ENCODE measurements around the gene ARID3C. TPM values are rescaled to one million over a fixed set of nuclear protein-coding genes. Genes with fewer than 3 reads are reported as not detected.

ARID3C gene
- total RNA-seq, 4 donors from 2014 or later: 0.23 to 0.34 TPM; not detected in 2

DNA sequence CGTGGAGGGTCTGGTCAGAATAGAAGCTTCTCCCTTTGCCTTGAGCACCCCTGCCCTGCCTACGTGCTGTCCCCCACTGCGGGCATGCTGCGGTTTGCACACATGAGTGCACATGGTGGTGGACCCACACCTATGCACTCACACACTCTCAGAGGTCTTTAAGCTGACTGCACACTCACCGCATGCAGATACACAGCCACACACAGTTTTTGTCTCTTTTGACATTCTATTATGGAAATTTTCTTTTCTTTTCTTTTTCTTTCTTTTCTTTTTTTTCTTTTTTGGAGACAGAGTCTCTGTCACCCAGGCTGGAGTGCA is 584 bp upstream of the ARID3C start:
- WGBS, 2 donors: 28 to 40% methylated on average over 4 to 5 of the region's 5 CpGs
- no peak overlapping the region for H3K4me3 ChIP-seq (ENCODE audit: low read depth, poor library complexity, severe bottlenecking)
- intact Hi-C loops (cut with DNase I; ENCODE audit: low total_unique reads): no loop called here
- TF ChIP-seq, protein P1, sequence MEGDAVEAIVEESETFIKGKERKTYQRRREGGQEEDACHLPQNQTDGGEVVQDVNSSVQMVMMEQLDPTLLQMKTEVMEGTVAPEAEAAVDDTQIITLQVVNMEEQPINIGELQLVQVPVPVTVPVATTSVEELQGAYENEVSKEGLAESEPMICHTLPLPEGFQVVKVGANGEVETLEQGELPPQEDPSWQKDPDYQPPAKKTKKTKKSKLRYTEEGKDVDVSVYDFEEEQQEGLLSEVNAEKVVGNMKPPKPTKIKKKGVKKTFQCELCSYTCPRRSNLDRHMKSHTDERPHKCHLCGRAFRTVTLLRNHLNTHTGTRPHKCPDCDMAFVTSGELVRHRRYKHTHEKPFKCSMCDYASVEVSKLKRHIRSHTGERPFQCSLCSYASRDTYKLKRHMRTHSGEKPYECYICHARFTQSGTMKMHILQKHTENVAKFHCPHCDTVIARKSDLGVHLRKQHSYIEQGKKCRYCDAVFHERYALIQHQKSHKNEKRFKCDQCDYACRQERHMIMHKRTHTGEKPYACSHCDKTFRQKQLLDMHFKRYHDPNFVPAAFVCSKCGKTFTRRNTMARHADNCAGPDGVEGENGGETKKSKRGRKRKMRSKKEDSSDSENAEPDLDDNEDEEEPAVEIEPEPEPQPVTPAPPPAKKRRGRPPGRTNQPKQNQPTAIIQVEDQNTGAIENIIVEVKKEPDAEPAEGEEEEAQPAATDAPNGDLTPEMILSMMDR (IDR thresholded peaks at IDR 0.05): no peak
- no peak for TF ChIP-seq POLR2A (IDR thresholded peaks at IDR 0.05)
- DNase-seq (ENCODE audit: low spot score in 2 of 2): no peak

DNA sequence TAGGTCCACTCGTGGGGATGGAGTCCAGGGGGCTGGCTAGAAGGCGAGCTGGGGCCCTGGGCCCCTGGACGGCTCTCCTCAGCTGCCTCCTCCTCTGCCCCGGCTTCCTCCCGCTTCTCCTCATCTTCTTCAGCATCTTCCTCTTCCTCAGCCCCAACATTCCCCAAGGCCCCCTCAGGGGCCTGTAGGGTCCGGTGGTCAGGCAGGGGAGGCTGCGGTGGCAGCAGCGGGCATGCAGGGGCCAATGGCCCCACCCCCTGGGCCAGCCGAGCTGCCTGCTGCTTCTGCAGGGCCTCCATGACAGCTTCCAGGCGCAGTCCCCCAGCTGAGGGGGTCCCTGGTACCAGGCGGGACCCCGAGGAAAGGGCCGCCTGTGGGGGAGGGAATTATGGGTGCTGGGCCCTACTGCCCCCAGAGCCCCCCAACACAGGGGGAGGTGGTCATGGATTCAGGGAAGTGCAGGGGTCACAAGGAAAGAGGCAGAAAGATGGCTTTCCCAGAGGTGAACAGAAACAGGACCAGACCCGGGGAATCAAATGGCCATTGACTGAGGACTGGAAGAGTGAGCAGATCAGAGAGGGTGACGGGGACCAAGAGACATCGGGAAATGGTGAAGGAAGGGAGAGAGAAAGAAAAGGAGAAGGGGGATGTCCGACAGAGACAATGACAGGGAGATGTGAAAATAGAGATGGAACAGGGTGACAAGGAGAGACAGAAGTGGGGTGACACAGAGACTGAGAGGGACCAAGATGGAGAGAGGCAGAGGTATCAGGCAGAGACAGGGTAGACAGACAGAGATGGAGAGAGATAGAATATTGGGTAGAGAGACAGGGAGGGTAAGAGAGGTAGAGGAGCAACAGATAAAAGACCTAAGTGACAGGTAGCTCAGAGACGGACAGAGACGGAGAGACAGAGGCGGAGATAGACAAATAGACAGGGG is 880 bp downstream of the ARID3C start:
- WGBS, 2 donors: 49 to 51% methylated on average over 19 to 20 of the region's 20 CpGs
- intact Hi-C loops (cut with DNase I; ENCODE audit: low total_unique reads): no loop called here
- TF ChIP-seq, protein P1 (IDR thresholded peaks at IDR 0.05): no peak
- TF ChIP-seq POLR2A (IDR thresholded peaks at IDR 0.05): no peak
- DNase-seq (ENCODE audit: low spot score in 2 of 2): no peak
- H3K4me3 ChIP-seq (ENCODE audit: low read depth, poor library complexity, severe bottlenecking): no peak overlapping the region

DNA sequence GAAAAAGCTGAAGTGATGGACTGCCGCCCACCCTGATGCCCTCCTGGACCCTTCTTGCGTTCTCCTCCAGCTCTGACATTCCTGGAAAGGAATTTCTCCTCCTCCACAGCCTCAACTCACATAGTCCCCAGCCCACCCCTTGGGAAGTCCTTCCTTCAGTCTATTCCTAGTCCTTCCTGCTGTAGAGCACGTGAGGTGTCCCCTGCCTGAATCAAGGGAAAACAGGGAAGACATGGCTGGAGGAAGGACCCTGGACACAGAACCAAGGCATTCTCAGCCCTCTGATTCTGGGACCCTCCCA is 3.7 kb downstream of the ARID3C start:
- intact Hi-C loops (cut with DNase I; ENCODE audit: low total_unique reads): no loop called here
- no peak overlapping the region for H3K4me3 ChIP-seq (ENCODE audit: low read depth, poor library complexity, severe bottlenecking)
- DNase-seq (ENCODE audit: low spot score in 2 of 2): no peak
- 75 to 82% methylated on average over 3 of the region's 3 CpGs for WGBS, 2 donors
- TF ChIP-seq, protein P1 (IDR thresholded peaks at IDR 0.05): no peak
- no peak for TF ChIP-seq POLR2A (IDR thresholded peaks at IDR 0.05)

DNA sequence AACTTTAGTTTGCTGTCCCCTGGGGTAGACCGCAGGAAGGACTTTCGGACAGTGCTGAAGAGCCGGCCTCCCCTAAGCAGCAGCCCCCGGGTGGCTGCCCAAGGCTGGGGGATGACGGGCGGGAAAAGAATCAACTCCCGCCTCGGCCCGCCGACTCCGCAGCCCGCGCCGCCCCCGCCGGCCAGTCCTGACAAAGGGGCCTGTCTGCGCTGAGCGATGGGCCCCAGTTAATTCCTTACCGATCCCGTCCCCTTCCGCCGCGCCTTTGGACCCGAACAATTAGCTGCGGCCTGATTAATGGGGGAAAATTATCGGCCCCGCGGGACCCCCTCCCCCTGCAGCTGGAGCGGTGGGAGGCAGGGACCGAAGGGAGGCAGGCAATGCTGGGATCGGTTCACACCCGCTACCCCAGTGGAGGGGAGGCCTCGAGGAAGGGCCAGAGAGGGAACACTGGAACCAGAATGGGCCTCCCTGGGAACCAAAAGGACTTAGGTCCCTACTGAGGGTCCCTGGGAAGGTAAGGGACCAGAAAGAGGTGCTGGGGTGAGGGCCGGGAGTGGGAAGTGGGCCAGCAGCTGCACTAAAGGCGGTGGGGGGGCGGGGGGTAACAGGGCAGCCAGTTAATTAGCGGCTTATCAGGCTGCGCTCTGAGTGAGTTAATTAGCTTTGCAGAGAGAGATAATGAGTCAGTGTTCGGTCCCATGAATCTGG is 4.2 kb downstream of the ARID3C start:
- TF ChIP-seq POLR2A (IDR thresholded peaks at IDR 0.05): no peak
- TF ChIP-seq, protein P1 (IDR thresholded peaks at IDR 0.05): no peak
- 48 to 65% methylated on average over 32 to 34 of the region's 39 CpGs for WGBS, 2 donors
- intact Hi-C loops (cut with DNase I; ENCODE audit: low total_unique reads): no loop called here
- DNase-seq (ENCODE audit: low spot score in 2 of 2): no peak
- no peak overlapping the region for H3K4me3 ChIP-seq (ENCODE audit: low read depth, poor library complexity, severe bottlenecking)

DNA sequence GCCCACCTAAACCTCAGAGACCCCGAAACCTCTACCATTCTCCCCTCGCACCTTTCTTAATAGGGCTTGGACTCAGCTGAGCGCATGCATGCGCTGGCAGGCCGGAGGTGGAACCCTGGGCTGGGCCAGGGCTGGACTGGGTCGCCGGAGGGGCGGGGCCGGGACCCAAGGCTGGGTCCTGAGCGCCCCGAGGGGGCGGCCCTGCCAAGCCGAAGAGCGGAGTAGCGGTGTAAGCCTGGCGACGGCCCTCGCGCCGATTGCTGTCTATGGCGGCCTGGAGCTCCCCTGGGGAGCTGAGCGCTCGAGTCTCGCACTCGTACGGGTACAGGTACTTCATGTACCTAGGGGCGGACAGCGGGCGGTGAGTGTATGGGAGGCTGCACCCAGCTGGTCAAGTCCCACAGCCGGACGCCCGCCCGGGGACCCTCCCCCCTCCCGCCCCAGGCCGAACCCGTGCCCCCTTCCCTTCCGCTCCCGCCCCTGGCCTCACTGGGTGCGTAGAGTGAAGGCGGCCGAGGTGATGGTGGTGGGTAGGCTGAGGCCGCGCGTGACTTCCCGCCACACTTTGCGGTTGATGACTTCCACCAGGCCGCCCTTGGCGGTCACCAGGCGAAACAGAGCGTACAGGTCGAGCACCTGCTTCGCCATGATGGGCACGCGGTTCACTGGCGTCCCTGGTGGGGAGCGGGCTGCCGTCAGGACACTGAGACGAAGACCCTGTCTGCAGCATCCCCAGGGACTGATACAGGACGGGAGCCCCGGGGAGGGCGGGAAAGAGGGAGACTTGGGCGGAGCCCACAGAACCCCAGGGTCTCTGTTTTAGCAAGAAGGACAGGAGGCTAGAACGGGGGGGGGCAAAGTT is 5.3 kb downstream of the ARID3C start:
- intact Hi-C loops (cut with DNase I; ENCODE audit: low total_unique reads): no loop called here
- no peak overlapping the region for H3K4me3 ChIP-seq (ENCODE audit: low read depth, poor library complexity, severe bottlenecking)
- no peak for TF ChIP-seq POLR2A (IDR thresholded peaks at IDR 0.05)
- TF ChIP-seq, protein P1 (IDR thresholded peaks at IDR 0.05): no peak
- no peak for DNase-seq (ENCODE audit: low spot score in 2 of 2)
- WGBS, 2 donors: 29 to 40% methylated on average over 35 to 46 of the region's 63 CpGs
